ENCODE results near the gene SERPINE1.

SERPINE1 gene

DNA sequence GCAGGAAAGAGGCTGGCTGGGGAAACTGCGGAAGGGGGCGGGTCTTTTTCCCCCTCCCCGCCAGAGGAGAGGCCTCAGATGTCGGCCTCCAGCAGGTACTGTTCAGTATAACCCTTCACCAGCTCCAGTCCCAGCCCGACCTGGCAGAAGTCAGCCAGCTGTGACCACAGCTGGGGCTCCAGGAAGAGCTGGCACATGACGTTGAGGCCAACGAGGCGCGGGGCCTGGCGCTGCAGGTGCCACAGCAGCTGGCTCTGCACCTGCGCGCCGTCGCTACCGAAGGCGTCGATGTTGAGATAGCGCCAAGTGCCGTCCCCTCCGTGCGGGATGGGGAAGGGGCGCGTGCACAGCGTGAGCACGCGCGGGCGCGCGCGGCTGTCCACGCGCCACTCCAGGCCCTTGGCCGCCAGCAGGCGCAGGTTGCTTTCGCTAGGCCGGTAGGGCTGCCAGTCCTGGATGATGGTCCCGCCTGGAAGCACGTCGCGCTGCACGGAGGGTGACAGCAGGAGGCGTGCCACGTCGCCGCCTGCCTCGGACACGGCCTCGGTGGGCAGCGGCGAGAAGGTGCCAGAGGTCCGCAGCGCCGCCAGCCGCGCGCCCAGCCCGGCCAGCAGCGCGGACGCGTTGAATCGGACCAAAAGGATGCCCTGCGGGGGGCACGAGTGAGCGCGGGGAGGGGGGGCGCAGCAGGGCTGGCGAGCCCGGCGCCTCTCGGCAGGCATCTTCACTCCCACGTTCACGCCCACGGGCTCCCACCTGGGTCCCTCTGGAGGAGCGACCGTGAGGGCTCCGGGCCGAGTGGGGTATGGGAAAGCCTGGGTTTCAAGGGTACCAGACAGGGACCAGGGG is 45.3 kb downstream of the SERPINE1 start:
- no peak for DNase-seq

DNA sequence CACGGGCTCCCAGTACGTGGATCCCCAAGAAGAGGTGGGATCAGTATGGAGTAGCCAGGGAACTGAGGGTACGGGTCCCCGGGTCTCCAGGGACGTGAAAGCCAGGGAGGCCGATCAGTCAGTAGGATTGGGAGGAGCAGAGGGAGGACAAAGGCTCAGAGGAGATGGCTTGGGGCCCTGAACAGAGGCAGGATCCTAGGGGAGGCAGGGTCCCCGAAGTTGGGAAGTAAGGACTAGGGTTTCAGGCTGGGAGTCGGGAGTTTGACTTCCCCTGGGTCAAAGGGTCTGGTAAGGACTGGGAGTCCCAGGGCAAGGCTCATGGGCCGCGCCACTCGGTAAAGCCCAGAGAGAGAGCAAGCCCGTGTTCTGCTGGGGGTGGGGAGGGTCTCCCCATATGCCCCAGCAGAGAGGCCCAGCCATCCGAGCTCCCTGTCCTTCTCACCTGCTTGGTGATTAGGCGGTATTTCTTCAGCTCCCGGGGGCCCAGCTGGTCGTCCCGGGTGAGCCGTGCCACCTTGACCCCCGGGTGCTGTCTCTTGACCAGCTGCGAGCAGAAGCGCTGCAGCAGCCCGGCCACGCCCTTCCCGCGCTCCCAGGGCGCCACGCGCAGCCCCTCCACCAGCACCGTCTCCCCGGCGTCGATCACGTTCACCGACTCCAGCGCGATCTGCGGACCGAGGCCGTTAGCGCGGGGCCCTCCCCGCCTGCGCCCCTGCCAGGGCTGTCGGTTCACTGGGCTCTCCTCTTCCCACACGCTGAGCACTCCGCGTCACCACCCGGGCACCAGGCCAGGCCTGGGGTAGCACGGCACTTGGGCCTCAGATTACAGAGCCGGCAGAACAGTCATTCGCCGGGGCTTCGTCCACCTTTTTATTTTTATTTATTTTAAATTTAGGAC is 46.2 kb downstream of the SERPINE1 start:
- no peak for DNase-seq

DNA sequence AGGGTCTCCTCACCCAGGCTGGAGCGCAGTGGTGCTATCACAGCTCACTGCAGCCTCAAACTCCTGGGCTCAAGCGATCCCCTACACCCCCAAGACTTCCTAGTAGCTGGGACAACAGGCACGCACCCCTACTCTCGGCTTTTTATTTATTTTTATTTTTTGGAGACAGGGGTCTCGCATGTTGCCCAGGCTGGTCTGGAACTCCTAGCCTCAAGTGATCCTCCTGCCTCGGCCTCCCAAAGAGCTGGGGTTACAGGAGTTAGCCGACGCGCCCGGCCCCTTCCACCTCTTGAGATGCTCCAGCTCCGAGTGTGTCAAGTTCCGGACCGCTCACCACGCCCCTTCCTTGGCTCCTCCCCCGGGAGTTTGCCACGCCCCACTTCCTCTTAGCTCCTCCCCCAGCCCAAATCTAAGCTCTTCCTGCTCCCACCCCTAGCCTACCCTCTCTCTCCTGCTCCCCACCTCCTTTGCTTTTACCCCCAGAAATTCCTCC is 46.9 kb downstream of the SERPINE1 start:
- no peak for DNase-seq

DNA sequence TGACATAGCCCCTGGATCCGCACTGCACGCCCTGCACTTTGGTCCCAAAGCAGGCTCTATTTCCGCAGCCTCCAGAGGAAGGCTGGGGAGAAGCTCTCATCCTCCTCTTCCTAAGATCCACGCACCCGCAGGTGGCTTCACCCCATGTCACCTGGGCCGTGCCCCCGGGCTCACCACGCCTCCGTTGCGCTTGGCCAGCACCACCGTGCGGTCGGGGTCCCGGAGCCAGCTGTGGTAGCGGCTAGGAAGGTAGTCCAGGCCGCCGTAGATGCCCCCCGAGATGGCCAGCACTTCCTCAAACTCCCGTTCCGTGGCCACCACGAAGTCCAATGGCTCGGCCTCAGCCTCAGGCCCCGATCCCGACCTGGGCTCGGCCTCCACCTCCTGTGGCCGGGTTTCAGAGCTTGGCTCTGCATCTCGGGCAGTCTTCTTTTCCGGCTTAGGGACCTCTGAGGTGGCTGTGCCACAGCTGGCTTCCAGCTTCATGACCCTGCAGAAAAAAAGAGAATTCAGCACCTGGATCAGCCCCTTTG is 47.5 kb downstream of the SERPINE1 start:
- no peak for DNase-seq

DNA sequence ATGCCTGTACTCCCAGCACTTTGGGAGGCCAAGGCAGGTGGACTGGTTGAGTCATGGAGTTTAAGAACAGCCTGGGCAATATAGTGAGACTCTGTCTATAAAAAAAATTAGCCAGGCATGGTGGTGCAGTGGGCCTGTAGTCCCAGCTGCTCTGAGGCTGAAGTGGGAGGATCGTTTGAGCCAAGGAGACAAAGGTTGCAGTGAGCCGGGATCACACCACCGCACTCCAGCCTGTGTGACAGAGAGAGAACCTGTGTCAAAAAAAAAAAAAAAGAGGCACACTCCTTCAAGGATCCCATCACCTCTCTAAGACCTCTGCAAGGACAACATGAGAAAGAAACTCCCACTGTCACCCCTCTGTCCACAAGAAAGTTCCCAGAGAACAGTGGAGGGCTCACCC is 48.8 kb downstream of the SERPINE1 start:
- no peak for DNase-seq

DNA sequence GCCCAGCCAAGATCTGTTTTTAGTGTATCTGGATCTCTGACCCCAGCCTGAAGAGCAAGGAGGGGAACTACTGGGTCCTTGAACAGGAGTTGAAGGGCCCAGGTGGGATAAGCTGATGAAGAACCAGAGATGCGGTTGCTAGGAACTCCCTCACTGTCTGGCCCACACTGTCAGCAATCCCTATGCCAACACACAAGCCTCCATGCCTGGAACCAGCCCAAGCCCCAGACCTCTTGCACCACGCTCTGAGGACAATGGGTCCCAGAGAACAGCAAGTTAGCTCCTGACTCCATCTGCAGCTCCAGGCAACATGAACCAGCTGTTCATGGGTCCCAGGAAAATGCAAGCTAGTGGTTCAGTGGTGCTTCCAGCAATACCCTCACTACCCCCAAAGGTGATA is 50.7 kb downstream of the SERPINE1 start:
- no peak for DNase-seq

DNA sequence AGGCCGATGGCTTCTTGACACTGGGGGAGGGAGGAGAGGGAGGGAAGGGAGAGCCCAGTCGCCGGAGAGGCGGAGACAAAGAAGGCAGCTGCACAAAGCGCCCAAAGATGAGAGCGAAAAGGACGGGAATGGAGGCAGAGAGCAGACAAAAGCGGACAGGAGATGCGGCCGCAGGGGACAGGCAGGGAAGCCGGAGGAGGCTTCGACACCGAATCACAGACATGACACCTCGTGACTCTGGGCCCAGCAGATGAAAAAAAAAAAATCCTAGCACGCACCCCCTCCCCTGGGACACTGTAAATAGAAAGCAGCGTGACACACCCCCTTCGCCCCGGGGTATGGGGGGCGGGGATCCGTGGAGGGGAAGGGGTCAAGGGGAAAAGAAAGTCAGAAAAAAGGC is 52.2 kb downstream of the SERPINE1 start:
- DNase-seq: no peak

DNA sequence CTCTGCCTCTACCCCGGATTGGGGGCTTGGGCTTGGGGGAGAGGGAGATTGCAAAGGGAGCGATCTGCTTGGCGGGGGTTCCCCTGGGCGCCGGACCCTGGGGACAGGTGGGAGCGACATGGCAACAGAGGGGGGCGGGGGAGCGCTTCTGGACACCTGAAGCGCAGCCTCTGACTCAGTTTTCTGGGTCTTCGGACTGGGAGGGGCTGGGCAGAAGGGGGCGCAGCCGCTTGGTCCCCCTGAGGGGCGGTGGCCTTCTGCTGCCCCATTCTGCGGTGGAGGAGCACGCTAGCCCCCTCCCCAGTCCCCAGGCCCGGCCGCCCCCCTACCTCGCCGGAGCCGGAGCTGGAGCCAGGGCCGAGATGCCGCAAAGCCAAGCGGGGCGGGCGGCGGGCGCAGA is 52.8 kb downstream of the SERPINE1 start:
- no peak for DNase-seq

DNA sequence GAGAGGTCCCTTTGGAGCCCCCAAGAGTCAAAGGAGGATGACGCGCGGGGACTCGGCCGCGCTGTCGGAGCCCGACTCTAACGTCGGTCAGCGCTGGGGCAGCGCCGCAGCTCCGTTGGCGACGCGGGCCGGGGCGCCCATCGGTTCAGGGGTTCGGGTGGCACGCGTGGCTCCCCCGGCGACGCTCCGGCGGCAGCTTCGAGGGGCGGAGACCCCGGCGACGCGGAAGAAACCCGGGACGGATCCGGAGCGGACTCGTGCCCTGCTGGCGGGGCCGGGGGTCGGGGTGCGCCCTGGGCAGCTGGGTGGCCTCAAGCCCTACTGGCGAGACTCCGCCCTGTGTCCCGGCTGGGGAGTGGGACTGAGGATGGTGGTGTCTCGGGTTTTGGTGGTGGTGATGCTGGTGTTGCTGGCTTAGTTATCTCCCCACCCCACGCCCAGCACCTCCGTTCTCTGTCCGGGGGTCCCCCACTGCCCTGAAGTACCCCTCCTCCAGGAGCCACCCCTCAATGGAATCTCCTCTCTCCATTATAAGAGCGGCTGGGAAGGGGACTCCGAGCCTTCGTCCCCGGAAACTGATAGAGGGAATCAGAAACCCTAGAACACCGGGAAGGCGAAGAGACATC is 53.3 kb downstream of the SERPINE1 start, which contains the start of gene NAT16:
NAT16 (minus strand) TSS at position 164 of the 626 bp plus-strand sequence. CDS start 5,486 bp downstream, outside the sequence.
- DNase-seq: no peak

DNA sequence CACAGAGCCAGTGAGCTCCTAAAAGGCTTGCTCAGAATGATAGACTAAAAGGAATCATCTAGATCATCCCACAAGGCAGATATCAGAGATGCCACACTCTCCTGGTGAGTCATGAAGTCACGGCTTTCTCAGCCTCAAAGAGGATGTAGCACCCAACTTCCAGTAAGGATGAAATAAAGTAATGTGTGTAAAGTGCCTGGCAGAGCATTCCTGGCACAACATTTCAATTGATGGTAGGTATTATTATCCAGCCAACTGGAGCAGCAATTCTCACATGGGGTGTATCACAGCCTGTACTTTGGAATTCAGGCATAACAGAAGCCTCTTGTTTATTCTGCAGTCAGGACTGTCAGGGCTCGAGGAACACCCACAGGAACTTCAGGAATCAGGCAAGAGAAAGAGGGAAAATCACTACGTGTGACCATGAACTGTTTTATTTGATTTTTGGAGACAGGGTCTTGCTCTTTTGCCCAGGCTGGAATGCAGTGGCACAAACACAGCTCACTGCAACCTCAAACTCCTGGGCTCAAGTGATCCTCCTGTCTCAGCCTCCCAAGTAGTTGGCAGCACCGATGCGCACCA is 58.4 kb downstream of the SERPINE1 start:
- no peak for DNase-seq

DNA sequence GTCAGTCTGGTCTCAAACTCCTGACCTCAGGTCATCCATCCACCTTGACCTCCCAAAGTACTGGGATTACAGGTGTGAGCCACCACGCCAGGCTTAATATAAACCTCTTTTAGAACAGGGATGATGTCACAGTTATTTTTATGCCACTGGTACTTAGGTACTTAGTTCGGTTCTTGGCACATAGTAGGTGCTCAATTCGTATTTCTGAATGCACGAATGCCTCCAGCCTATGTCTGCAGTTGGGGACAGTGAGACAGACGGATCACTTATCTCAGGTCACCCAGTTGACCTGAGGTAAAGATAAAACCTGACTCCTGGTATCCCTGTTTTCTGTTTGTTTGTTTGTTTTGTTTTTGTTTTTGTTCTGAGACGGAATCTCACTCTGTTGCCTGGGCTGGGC is 59.3 kb downstream of the SERPINE1 start:
- no peak for DNase-seq

DNA sequence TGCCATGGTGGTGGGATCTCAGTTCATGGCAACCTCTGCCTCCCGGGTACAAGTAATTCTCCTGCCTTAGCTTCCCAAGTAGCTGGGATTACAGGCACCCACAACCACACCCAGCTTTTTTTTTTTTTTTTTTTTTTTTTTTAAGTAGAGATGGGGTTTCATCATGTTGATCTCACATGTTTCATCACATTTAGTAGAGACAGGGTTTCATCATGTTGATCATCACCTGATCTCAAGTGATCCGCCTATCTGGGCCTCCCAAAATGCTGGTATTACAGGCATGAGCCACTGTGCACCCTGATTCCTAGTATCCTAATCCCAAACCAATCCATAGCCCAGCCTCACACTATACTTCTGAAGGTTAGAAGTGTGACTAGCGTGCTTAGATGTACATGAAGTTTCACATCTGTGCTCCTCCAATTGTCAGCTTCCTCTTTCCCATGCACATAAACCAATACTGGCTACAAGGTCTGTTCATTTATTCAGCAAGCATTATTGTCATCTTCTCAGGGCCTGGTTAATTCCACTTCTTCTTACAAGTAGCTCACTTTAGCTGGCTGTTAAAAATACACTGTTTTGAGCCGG is 60.0 kb downstream of the SERPINE1 start:
- peak in 1 of 2 experiments; percentile 19 for DNase-seq
